GM12891 (cell line): Measurements from ENCODE around the gene SNRPD3.
"Not testable (repeated sequence)": the region's sequence is repeated elsewhere in the genome, so short reads cannot be mapped to it uniquely, and the experiment has no call there.

ENCODE experiments used
- DNase-seq: peaks from one replicate; pipeline ENCODE4 v3.0.0; 2011; ENCODE audit warnings: low spot score; ENCODE audit not compliant: insufficient read length
- FAIRE-seq: peaks from 2 replicates; lab custom pipeline; 2011; peaks lifted over from hg19 to GRCh38; lab: Jason Lieb, UNC
- PAX5 ChIP-seq: IDR thresholded peaks from 2 replicates; pipeline ENCODE4 v1.6.1; 2011; ENCODE audit warnings: low read length, moderate library complexity, mild to moderate bottlenecking; ENCODE audit not compliant: insufficient read depth, severe bottlenecking
- POLR2A ChIP-seq: IDR thresholded peaks from 2 replicates; pipeline ENCODE4 v1.6.1; 2011; ENCODE audit warnings: low read depth, low read length, control low read depth
- POLR2AphosphoS5 ChIP-seq: IDR thresholded peaks from 2 replicates; pipeline ENCODE4 v1.6.1; 2011; ENCODE audit warnings: low read depth, low read length, control low read depth
- POU2F2 ChIP-seq: IDR thresholded peaks from 2 replicates; pipeline ENCODE4 v1.6.1; 2011; ENCODE audit warnings: low read depth, mild to moderate bottlenecking, control low read depth, low read length, moderate library complexity
- SPI1 ChIP-seq: IDR thresholded peaks from 2 replicates; pipeline ENCODE4 v1.6.1; 2011; ENCODE audit warnings: low read depth, low read length, control low read depth
- TAF1 ChIP-seq: IDR thresholded peaks from 2 replicates; pipeline ENCODE4 v1.6.1; 2011; ENCODE audit warnings: low read depth, low read length, control low read depth

The SNRPD3 gene

GRCh38 chr22:24550902-24551435 is 4.8 kb upstream of the SNRPD3 start:
- TF ChIP-seq PAX5 (no peak), TAF1 (no peak), POU2F2 (no peak), SPI1 (no peak), POLR2A (no peak; the same call in 1 of the 2 replicates), POLR2AphosphoS5 (0 out of 2 replicates have a peak, but pooled peaks have one; percentile 19)
- FAIRE-seq (no peak), DNase-seq (no peak)

GRCh38 chr22:24552503-24553286 is 3.1 kb upstream of the SNRPD3 start:
- peak; percentile 40 for FAIRE-seq
- not testable (repeated sequence) for DNase-seq

- DNase-seq (no peak), FAIRE-seq (peak; percentile 16)
- no peak for TF ChIP-seq POU2F2
- TF ChIP-seq TAF1, result no peak
- no peak for TF ChIP-seq SPI1
- no peak for TF ChIP-seq POLR2A
- TF ChIP-seq PAX5, result no peak
- TF ChIP-seq POLR2AphosphoS5, result no peak
Observed at GRCh38 chr22:24553597-24554312, 2.0 kb upstream of the SNRPD3 start.

- TF ChIP-seq SPI1 (no peak), POLR2A (0 out of 2 replicates have a peak, but pooled peaks have one; percentile 3), POLR2AphosphoS5 (no peak; the same call in none of the 2 replicates)
- DNase-seq (no peak), FAIRE-seq (peak; percentile 20)
Observed at GRCh38 chr22:24554313-24555164, 1.3 kb upstream of the SNRPD3 start, which contains the start of gene GUCD1. TSS of gene GUCD1 (minus strand) at chr22:24555138. CDS start at chr22:24554991, 147 bp downstream.

- FAIRE-seq, result no peak
Observed at GRCh38 chr22:24559471-24559870, 3.7 kb downstream of the SNRPD3 start.

GRCh38 chr22:24563246-24563645 is 7.4 kb downstream of the SNRPD3 start:
- TF ChIP-seq POLR2A (no peak), PAX5 (no peak), POLR2AphosphoS5 (no peak), SPI1 (no peak)
- DNase-seq (no peak), FAIRE-seq (no peak)

More at GRCh38 chr22:24559471-24559870, 3.7 kb downstream of the SNRPD3 start:
- no peak for DNase-seq
- TF ChIP-seq SPI1 (no peak), POLR2AphosphoS5 (no peak), POU2F2 (no peak), PAX5 (no peak), POLR2A (no peak), TAF1 (no peak)

GRCh38 chr22:24564376-24565058 is 8.7 kb downstream of the SNRPD3 start:
- no peak for TF ChIP-seq TAF1
- TF ChIP-seq POU2F2, result no peak
- no peak for TF ChIP-seq SPI1
- no peak for TF ChIP-seq POLR2AphosphoS5
- no peak for TF ChIP-seq POLR2A
- TF ChIP-seq PAX5, result no peak
- FAIRE-seq, result no peak
- no peak for DNase-seq

GRCh38 chr22:24565077-24565476 is 9.3 kb downstream of the SNRPD3 start:
- FAIRE-seq (no peak), DNase-seq (no peak)
- no peak for TF ChIP-seq POLR2A
- no peak for TF ChIP-seq PAX5

GRCh38 chr22:24566899-24567511 is 11.2 kb downstream of the SNRPD3 start:
- no peak for FAIRE-seq

More at GRCh38 chr22:24566899-24567511, 11.2 kb downstream of the SNRPD3 start:
- TF ChIP-seq POLR2AphosphoS5, result no peak
- TF ChIP-seq TAF1, result no peak
- no peak for TF ChIP-seq POU2F2
- no peak for TF ChIP-seq PAX5
- TF ChIP-seq SPI1, result no peak
- no peak for TF ChIP-seq POLR2A
- DNase-seq, result no peak
